T1000 (cell line): Measurements from ENCODE around the gene NPC1.
A peak's percentile ranks its signal among the peaks of the same experiment; 100 is the strongest.
"Not testable (repeated sequence)": the region's sequence is repeated elsewhere in the genome, so short reads cannot be mapped to it uniquely, and the experiment has no call there.

ENCODE experiments used
- DNase-seq: peaks from one replicate; lab custom pipeline; 2025; ENCODE audit warnings: mixed read lengths; lab: John Stamatoyannopoulos, UW

Gene NPC1

GRCh38 chr18:23609390-23610023 lies 23.2 kb upstream of the NPC1 start:
- no peak for DNase-seq

GRCh38 chr18:23608211-23608610 lies 21.9 kb upstream of the NPC1 start:
- DNase-seq = no peak

GRCh38 chr18:23605941-23606340 lies 19.6 kb upstream of the NPC1 start:
- no peak for DNase-seq

GRCh38 chr18:23599809-23600208 lies 13.5 kb upstream of the NPC1 start:
- no peak for DNase-seq

GRCh38 chr18:23596183-23596582 lies 9.9 kb upstream of the NPC1 start:
- DNase-seq = no peak

- DNase-seq = no peak
These were observed 9.3 kb upstream of the NPC1 start for GRCh38 chr18:23595591-23595990.

GRCh38 chr18:23593720-23594119 lies 7.4 kb upstream of the NPC1 start:
- DNase-seq = no peak

- DNase-seq = no peak
These were observed 6.6 kb upstream of the NPC1 start for GRCh38 chr18:23592911-23593310.

- no peak for DNase-seq
These were observed 4.7 kb upstream of the NPC1 start for GRCh38 chr18:23591011-23591410.

GRCh38 chr18:23588836-23589560 lies 2.7 kb upstream of the NPC1 start:
- peak; percentile 13 for DNase-seq

GRCh38 chr18:23587220-23587642 lies 925 bp upstream of the NPC1 start:
- DNase-seq = no peak

- DNase-seq = no peak
These were observed 433 bp downstream of the NPC1 start for GRCh38 chr18:23585897-23586248.

- DNase-seq = no peak
These were observed 1.1 kb downstream of the NPC1 start for GRCh38 chr18:23585007-23585871.

GRCh38 chr18:23584019-23584983 lies 2.0 kb downstream of the NPC1 start:
- DNase-seq = no peak

GRCh38 chr18:23583071-23583865 lies 3.0 kb downstream of the NPC1 start:
- no peak for DNase-seq

GRCh38 chr18:23580677-23581367 lies 5.5 kb downstream of the NPC1 start:
- no peak for DNase-seq

GRCh38 chr18:23578891-23579653 lies 7.2 kb downstream of the NPC1 start:
- no peak for DNase-seq

GRCh38 chr18:23578067-23578701 lies 8.1 kb downstream of the NPC1 start:
- no peak for DNase-seq

- not testable (repeated sequence) for DNase-seq
These were observed 8.8 kb downstream of the NPC1 start for GRCh38 chr18:23577521-23577920.
